GM21528 (cell line): ENCODE data around the gene EXOC3L2.

ENCODE experiments used
- ATAC-seq: cut with Tn5 transposase; IDR thresholded peaks from one replicate; pipeline ENCODE4 v1.9.1; 2021; ENCODE audit warnings: mild to moderate bottlenecking, moderate library complexity; ENCODE audit not compliant: unreplicated experiment, low FRiP score

EXOC3L2 gene

GRCh38 chr19:45163751-45164460, 81.3 kb downstream of the EXOC3L2 start:
- ATAC-seq: no peak

GRCh38 chr19:45163156-45163555, 82.1 kb downstream of the EXOC3L2 start:
- ATAC-seq: no peak

GRCh38 chr19:45162608-45163143, 82.5 kb downstream of the EXOC3L2 start:
- no peak for ATAC-seq
